Esophagus squamous epithelium (tissue), 5 donors: ENCODE measurements around the gene TRAPPC2L. TPM values are rescaled to one million over a fixed set of nuclear protein-coding genes. Genes with fewer than 3 reads are reported as not detected.

Experiments
- DNase-seq: peaks from one replicate; lab custom pipeline; 2025; lab: John Stamatoyannopoulos, UW
- H3K27ac ChIP-seq, 4 donors: fragments of 200-600 bp; sonication (generic); one replicate each; pipeline ENCODE4 v1.5.1; 2016 to 2019; ENCODE audit warnings: mild to moderate bottlenecking in 1 of 4
- H3K27me3 ChIP-seq, 4 donors: fragments of 200-600 bp; sonication (generic); 1 replicate in 3 of 4; 2 replicates in 1 of 4; pipeline versions ENCODE4 v1.5.1 to v1.6.0; 2017 to 2021; ENCODE audit warnings: antibody characterized with exemption in 1 of 4
- H3K36me3 ChIP-seq, 3 donors: fragments of 200-600 bp; sonication (generic); one replicate each; pipeline ENCODE4 v1.5.1; 2016 to 2019
- H3K4me1 ChIP-seq, 3 donors: fragments of 200-600 bp; sonication (generic); one replicate each; pipeline ENCODE4 v1.5.1; 2017 to 2019
- H3K4me3 ChIP-seq, 4 donors: fragments of 200-600 bp; sonication (generic); 1 replicate in 3 of 4; 2 replicates in 1 of 4; pipeline ENCODE4 v1.5.1; 2016 to 2019; ENCODE audit warnings: mild to moderate bottlenecking in 2 of 4, moderate library complexity in 1 of 4
- H3K9me3 ChIP-seq, 3 donors: fragments of 200-600 bp; sonication (generic); one replicate each; pipeline ENCODE4 v1.5.1; 2016 to 2019
- POLR2A ChIP-seq, 4 donors: fragments of 450-650 bp; IDR thresholded peaks; one replicate each; pipeline ENCODE4 v1.6.1; 2017; ENCODE audit warnings: antibody characterized with exemption in 4 of 4, mild to moderate bottlenecking in 4 of 4, moderate library complexity in 3 of 4
- WGBS, 2 donors: methylation state at CpG; one replicate each; pipeline ENCODE4 v1.1.5; 2018; 5-methylcytosine and 5-hydroxymethylcytosine counted together
- intact Hi-C: fragments of 100-400 bp; cut with DNase I; formaldehyde crosslinking; loops from one replicate; pipeline ENCODE4 v1.15.0; 2022
- total RNA-seq, 4 donors: library from RNA; depleted of rRNA; stranded (reverse); fragments of >200 nt; gene quantifications; one replicate each; pipeline ENCODE4 v1.1.0, GENCODE V29; 2016
- TF ChIP-seq, protein P1 (sequence below), 6 experiments: fragments of 450-650 bp in 4 of 6; fragments of 200-600 bp in 2 of 6; sonication (generic) in 2 of 6; IDR thresholded peaks; one replicate each; pipeline ENCODE4 v1.5.1; 2016 to 2019; ENCODE audit warnings: antibody characterized with exemption in 6 of 6, mild to moderate bottlenecking in 4 of 6, moderate library complexity in 4 of 6
- donor health status: DM: yes; HTN: yes; CAD: no.

Gene TRAPPC2L
- total RNA-seq, 4 donors from 2014 or later = 20.7 to 29.7 (median 24.7) TPM

GRCh38 chr16:88878967-88879787, 22.2 kb downstream of the TRAPPC2L start:
- 66 to 89% methylated on average over 4 to 37 of the region's 45 CpGs for WGBS, 2 donors
- no peak for TF ChIP-seq POLR2A (IDR thresholded peaks at IDR 0.05)
- TF ChIP-seq, protein P1, sequence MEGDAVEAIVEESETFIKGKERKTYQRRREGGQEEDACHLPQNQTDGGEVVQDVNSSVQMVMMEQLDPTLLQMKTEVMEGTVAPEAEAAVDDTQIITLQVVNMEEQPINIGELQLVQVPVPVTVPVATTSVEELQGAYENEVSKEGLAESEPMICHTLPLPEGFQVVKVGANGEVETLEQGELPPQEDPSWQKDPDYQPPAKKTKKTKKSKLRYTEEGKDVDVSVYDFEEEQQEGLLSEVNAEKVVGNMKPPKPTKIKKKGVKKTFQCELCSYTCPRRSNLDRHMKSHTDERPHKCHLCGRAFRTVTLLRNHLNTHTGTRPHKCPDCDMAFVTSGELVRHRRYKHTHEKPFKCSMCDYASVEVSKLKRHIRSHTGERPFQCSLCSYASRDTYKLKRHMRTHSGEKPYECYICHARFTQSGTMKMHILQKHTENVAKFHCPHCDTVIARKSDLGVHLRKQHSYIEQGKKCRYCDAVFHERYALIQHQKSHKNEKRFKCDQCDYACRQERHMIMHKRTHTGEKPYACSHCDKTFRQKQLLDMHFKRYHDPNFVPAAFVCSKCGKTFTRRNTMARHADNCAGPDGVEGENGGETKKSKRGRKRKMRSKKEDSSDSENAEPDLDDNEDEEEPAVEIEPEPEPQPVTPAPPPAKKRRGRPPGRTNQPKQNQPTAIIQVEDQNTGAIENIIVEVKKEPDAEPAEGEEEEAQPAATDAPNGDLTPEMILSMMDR (IDR thresholded peaks at IDR 0.05) = no peak
- intact Hi-C loops = no loop called here

DNA sequence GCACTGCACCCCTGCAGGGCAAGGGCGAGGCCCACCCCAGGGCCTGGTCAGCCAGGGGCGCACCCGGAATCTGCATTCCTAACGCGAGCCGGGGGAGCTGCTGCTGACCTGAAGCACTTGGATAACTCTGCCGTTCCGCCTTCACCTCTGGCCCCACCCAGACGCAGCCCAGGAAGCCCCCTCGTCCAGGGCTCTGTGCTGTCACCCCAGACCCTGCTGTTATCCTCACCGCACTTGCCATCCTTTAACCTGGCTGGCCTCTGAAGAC, 22.8 kb downstream of the TRAPPC2L start:
- Histone ChIP-seq H3K9me3 (no peaks in the 10 kb centered on the region), H3K27ac (no peak overlapping the region), H3K4me3 (no peak overlapping the region), H3K36me3 (peaks cover 0 to 60% (median 5%) of the 10 kb centered on the region in 3 donors), H3K4me1 (peaks cover 17 to 43% (median 17%) of the 10 kb centered on the region in 3 donors), H3K27me3 (peaks cover 0 to 29% (median 0%) of the 10 kb centered on the region in 4 donors)
- TF ChIP-seq, protein P1 (IDR thresholded peaks at IDR 0.05) = no peak
- no peak for TF ChIP-seq POLR2A (IDR thresholded peaks at IDR 0.05)
- intact Hi-C loops = no loop called here
- DNase-seq = no peak
- WGBS, 2 donors = 57 to 80% methylated on average over 1 to 5 of the region's 11 CpGs

More at GRCh38 chr16:88878967-88879787, 22.2 kb downstream of the TRAPPC2L start:
- Histone ChIP-seq H3K4me3 (no peak overlapping the region), H3K27me3 (peaks cover 0 to 29% (median 0%) of the 10 kb centered on the region in 4 donors), H3K9me3 (no peaks in the 10 kb centered on the region), H3K36me3 (peaks cover 0 to 55% (median 5%) of the 10 kb centered on the region in 3 donors), H3K27ac (no peak overlapping the region), H3K4me1 (peaks cover 17 to 43% (median 17%) of the 10 kb centered on the region in 3 donors)
- DNase-seq = no peak

GRCh38 chr16:88880226-88881006, 23.5 kb downstream of the TRAPPC2L start:
- 66 to 73% methylated on average over 11 to 12 of the region's 36 CpGs for WGBS, 2 donors
- Histone ChIP-seq H3K36me3 (peaks cover 0 to 63% (median 5%) of the 10 kb centered on the region in 3 donors), H3K9me3 (no peaks in the 10 kb centered on the region), H3K4me1 (peaks cover 17 to 43% (median 17%) of the 10 kb centered on the region in 3 donors), H3K27me3 (peaks cover 0 to 29% (median 0%) of the 10 kb centered on the region in 4 donors), H3K27ac (peak overlapping the region in 1 of 4 donors; percentile 54), H3K4me3 (peak overlapping the region in 3 of 4 donors; percentile 32 to 45 (median 33))
- intact Hi-C loops = no loop called here
- no peak for DNase-seq
- TF ChIP-seq, protein P1 (IDR thresholded peaks at IDR 0.05) = no peak
- TF ChIP-seq POLR2A (IDR thresholded peaks at IDR 0.05) = no peak

DNA sequence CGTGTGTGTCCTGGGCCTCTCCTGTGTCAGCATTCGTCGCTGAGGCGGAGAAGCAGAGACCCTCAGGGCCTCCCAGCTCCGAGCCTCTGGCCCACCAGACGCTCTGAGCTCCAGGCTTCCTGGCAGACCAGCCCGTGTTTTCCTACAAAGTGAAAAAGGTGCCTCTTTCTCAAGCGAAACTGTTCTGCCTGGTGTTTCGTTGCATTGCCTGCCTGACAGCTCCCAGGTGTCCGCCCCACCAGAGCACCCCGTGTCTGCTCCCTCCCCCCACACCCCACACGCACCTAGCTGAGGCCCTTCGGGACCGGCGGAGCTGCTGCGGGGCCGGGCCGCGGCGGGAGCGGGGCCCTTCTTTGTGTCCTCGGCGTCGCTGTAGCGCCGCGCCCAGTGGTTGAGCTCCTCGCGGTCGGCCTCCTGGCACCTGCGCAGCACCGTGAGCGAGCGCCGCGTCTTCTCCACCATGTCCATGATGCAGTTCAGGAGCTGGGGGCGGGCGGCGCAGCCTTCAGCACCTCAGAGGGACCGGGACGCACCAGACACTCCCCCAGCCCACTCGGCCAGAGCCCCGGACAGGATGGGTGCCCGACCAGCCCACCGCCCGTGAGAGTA, 24.2 kb downstream of the TRAPPC2L start:
- 65% methylated on average over 12 of the region's 46 CpGs; no CpG with 5 or more reads in 1 of the 2 donors for WGBS, 2 donors
- intact Hi-C loops = no loop called here
- no peaks in the 10 kb centered on the region for H3K9me3 ChIP-seq
- H3K4me1 ChIP-seq = peaks cover 17 to 50% (median 17%) of the 10 kb centered on the region in 3 donors
- H3K27ac ChIP-seq = peak overlapping the region in 1 of 4 donors; percentile 54
- no peak for DNase-seq
- peaks cover 0 to 29% (median 0%) of the 10 kb centered on the region in 4 donors for H3K27me3 ChIP-seq
- H3K36me3 ChIP-seq = peaks cover 0 to 63% (median 5%) of the 10 kb centered on the region in 3 donors
- H3K4me3 ChIP-seq = peak overlapping the region in 3 of 4 donors; percentile 32 to 45 (median 33)
- TF ChIP-seq, protein P1 (IDR thresholded peaks at IDR 0.05) = no peak
- no peak for TF ChIP-seq POLR2A (IDR thresholded peaks at IDR 0.05)
